ENCODE results near the gene HMCN2.

- TF ChIP-seq CTCF (IDR thresholded peaks at IDR 0.05; ENCODE audit: low read depth, low read length) (no peak), EZH2phosphoT487 (IDR thresholded peaks at IDR 0.05; ENCODE audit: low read depth) (no peak)
Measured at GRCh38 chr9:130393681-130394071, 128.1 kb downstream of the HMCN2 start.

Data from OCI-LY3 (cell line).